Lung (tissue), 12 donors: ENCODE data around the gene APBB1. TPM values are rescaled to one million over a fixed set of nuclear protein-coding genes. Genes with fewer than 3 reads are reported as not detected.

Experiments used
- ATAC-seq: fragments of 200-7000 bp; cut with Tn5 transposase; one replicate; pipeline ENCODE4 v1.9.1; 2020; ENCODE audit warnings: moderate number of reproducible peaks; ENCODE audit not compliant: insufficient read depth, low FRiP score
- DNase-seq, 3 donors: peaks; one replicate each; pipeline ENCODE4 v3.0.0-alpha.2; 2013 to 2017
- H3K27ac ChIP-seq, 2 donors: one replicate each; pipeline ENCODE4 v1.5.1; 2013; ENCODE audit warnings: mild to moderate bottlenecking in 2 of 2, moderate library complexity in 2 of 2, control low read depth in 1 of 2, inconsistent platforms in 1 of 2, low read depth in 1 of 2, low read length in 1 of 2
- H3K27me3 ChIP-seq, 3 donors: one replicate each; pipeline ENCODE4 v1.5.1; 2013; ENCODE audit warnings: low read length in 2 of 3; ENCODE audit not compliant: control insufficient read depth in 3 of 3, insufficient read depth in 3 of 3
- H3K36me3 ChIP-seq, 4 donors: one replicate each; pipeline ENCODE4 v1.5.1; 2013; ENCODE audit warnings: low read length in 4 of 4, mild to moderate bottlenecking in 1 of 4, moderate library complexity in 1 of 4; ENCODE audit not compliant: control insufficient read depth in 4 of 4, insufficient read depth in 4 of 4
- H3K4me1 ChIP-seq, 5 donors: one replicate each; pipeline ENCODE4 v1.5.1; 2013; ENCODE audit warnings: low read length in 5 of 5, mild to moderate bottlenecking in 2 of 5, moderate library complexity in 1 of 5; ENCODE audit not compliant: control insufficient read depth in 5 of 5, insufficient read depth in 5 of 5
- H3K4me3 ChIP-seq: one replicate; pipeline ENCODE4 v1.5.1; 2013; ENCODE audit warnings: mild to moderate bottlenecking, control low read depth, moderate library complexity
- H3K9ac ChIP-seq, 2 donors: one replicate each; pipeline ENCODE4 v1.5.1; 2013; ENCODE audit warnings: low read length in 2 of 2, control low read depth in 1 of 2; ENCODE audit not compliant: insufficient read depth in 1 of 2
- H3K9me3 ChIP-seq, 4 donors: one replicate each; pipeline ENCODE4 v1.5.1; 2013; ENCODE audit warnings: low read length in 3 of 4, mild to moderate bottlenecking in 1 of 4, moderate library complexity in 1 of 4; ENCODE audit not compliant: control insufficient read depth in 4 of 4, insufficient read depth in 3 of 4
- CTCF ChIP-seq: IDR thresholded peaks from 2 replicates; pipeline ENCODE4 v1.5.1; 2012; ENCODE audit warnings: mild to moderate bottlenecking; ENCODE audit errors: control extremely low read depth, extremely low read depth
- WGBS, 2 donors: extraction: QIAGEN DNeasy Blood & Tissue Kit; methylation state at CpG; one replicate each; pipeline ENCODE4 v1.1.7; 2013; 5-methylcytosine and 5-hydroxymethylcytosine counted together
- polyA plus RNA-seq, 2 donors: library from polyadenylated mRNA; stranded (reverse); fragments of 200-250 nt; gene quantifications; one replicate each; pipeline ENCODE4 v1.2.1, GENCODE V29; 2013
- total RNA-seq, 2 donors: library from RNA; depleted of rRNA in 1 of 2; stranded (reverse); fragments of >200 nt in 1 of 2; gene quantifications; one replicate each; pipeline ENCODE4 v1.2.1, GENCODE V29; 2014 to 2021
- donor health status: control.
- donor health status: control.
- donor health status: Bipolar disorder and iron deficiency.
- donor health status: healthy.
- donor health status: DM: yes; HTN: yes; CAD: no.

The APBB1 gene
- total and polyA plus RNA-seq, 4 donors: 18.8 to 42.0 (median 30.6) TPM

DNA sequence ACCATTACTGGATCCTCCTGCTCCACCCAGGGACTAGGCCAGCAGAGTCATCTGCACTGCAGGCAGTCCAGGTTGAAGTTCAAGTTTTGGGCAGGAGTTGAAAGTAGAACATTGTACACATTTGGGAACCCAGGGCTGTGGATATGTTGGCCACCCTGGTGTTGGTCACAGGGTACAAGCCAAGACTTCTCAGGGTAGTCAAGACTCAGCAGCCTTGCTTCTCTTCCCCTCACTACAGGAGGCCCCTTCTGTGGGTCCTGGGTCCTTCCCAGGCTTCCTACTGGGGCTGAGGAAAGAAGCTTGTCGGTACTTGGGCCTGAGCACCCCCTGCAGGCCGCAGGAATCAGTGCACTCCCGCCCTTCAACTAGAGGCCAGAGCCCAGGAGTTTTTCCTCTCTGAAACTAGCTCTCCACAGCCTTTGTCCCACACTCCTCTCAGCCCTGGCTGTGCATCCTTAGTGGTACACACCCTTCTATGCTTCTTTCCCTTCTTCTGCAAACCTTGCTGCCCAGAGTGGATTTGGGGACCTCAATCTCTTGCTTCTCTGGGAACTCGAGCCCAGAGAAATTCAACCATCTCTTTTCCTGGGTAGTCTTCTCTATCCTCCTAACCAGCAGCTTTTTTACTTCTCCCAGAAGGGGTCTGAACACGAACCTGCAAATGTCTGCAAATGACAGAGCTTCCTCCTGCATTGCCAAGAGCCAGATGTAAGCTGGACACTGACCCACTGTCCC, 24.5 kb upstream of the APBB1 start:
- no peak overlapping the region for H3K27ac ChIP-seq
- H3K4me1 ChIP-seq: no peaks in the 10 kb centered on the region
- H3K9ac ChIP-seq: no peak overlapping the region
- ATAC-seq (peak; percentile 82), DNase-seq (peak; percentile 49 to 56 (median 53))
- H3K4me3 ChIP-seq: no peak overlapping the region
- peaks cover 0 to 7% (median 2%) of the 10 kb centered on the region in 4 donors for H3K36me3 ChIP-seq
- H3K9me3 ChIP-seq: no peaks in the 10 kb centered on the region
- TF ChIP-seq CTCF: peak; percentile 55
- WGBS, 2 donors: 28 to 29% methylated on average over 5 of the region's 5 CpGs
- no peaks in the 10 kb centered on the region for H3K27me3 ChIP-seq

- H3K27me3 ChIP-seq: no peaks in the 10 kb centered on the region
- H3K4me3 ChIP-seq: no peak overlapping the region
- TF ChIP-seq CTCF: no peak
- 84 to 89% methylated on average over 4 of the region's 4 CpGs for WGBS, 2 donors
- DNase-seq (no peak), ATAC-seq (no peak)
- H3K9me3 ChIP-seq: no peaks in the 10 kb centered on the region
- H3K9ac ChIP-seq: no peak overlapping the region
- H3K4me1 ChIP-seq: no peaks in the 10 kb centered on the region
- H3K36me3 ChIP-seq: peaks cover 0 to under 1% (median 0%) of the 10 kb centered on the region in 4 donors
- H3K27ac ChIP-seq: no peak overlapping the region
Measured at GRCh38 chr11:6442441-6442840, 23.5 kb upstream of the APBB1 start.

DNA sequence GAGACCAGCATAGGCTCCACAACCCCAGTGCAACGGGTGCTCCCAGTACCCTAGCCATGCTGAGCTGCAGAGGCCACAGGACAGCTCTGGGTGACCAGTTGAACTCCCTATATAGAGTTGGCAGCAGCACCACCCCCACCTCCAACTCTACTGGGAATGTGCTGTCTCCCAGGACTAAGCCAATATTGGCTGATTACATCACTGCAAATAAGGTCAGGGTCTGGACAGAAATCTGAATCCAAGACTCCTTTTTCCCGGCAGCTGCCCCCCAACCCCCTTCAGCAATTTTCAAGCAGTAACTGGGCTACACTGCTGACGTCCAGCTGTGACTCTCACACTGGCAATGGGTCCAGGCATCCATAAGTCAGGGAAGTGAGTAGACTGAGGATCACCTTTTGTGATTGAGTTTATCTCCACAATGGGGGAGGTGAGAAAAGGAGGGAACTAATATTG, 22.0 kb upstream of the APBB1 start, which contains the start of gene HPX:
Gene HPX, minus strand, starts transcription at position 82 of the 453 bp plus-strand sequence. Its CDS starts 24 bp downstream, at position 58.
- Histone ChIP-seq H3K9me3 (no peaks in the 10 kb centered on the region), H3K4me3 (no peak within 1 kb of the TSS), H3K27me3 (no peaks in the 10 kb centered on the region), H3K4me1 (no peaks in the 10 kb centered on the region), H3K9ac (no peak within 1 kb of the TSS), H3K36me3 (no peaks in the 10 kb centered on the region), H3K27ac (peak within 1 kb of the TSS in 1 of 2 donors; percentile 24)
- DNase-seq (no peak), ATAC-seq (no peak)
- no peak for TF ChIP-seq CTCF
- WGBS, 2 donors: 74 to 80% methylated on average over 3 of the region's 3 CpGs
